ENCODE data around the gene SUMO3.

- TF ChIP-seq CTCF (IDR thresholded peaks at IDR 0.05): no peak
- no peak for TF ChIP-seq ZFX (IDR thresholded peaks at IDR 0.05; ENCODE audit: borderline replicate concordance)
Observed at GRCh38 chr21:44848821-44849521, 31.1 kb upstream of the SUMO3 start.

All from 22Rv1 (cell line).